PC-3 (cell line): ENCODE results near the gene PREX1. TPM values are rescaled to one million over a fixed set of nuclear protein-coding genes. Genes with fewer than 3 reads are reported as not detected.

Experiments used
- ATAC-seq: fragments of 200-7000 bp; cut with Tn5 transposase; 2 replicates; pipeline ENCODE4 v1.9.1; 2020; ENCODE audit warnings: mild to moderate bottlenecking, moderate library complexity
- BruUV-seq: library from RNA; stranded (reverse); fragments of 400-500 nt; replicated peaks from 2 replicates; lab custom pipeline; 2021; lab: Mats Ljungman, UMichigan
- CTCF ChIA-PET: fragments of 300-600 bp; sonication (Branson Sonifier 250); formaldehyde crosslinking; loops from one replicate; lab custom pipeline; 2022; ENCODE audit warnings: antibody characterized with exemption; lab: Charles Lee
- POLR2A ChIA-PET: fragments of 300-600 bp; sonication (Branson Sonifier 250); formaldehyde crosslinking; loops from one replicate; lab custom pipeline; 2022; ENCODE audit warnings: antibody characterized with exemption; ENCODE audit not compliant: unreplicated experiment; lab: Charles Lee
- DNase-seq: peaks from one replicate; pipeline ENCODE4 v3.0.0-alpha.2; 2015
- H2AFZ ChIP-seq: fragments of 300-600 bp; sonication (generic); 2 replicates; pipeline ENCODE4 v1.6.0; 2016; ENCODE audit warnings: antibody characterized with exemption, low read length
- H3F3A ChIP-seq: fragments of 300-600 bp; sonication (generic); one replicate; pipeline ENCODE4 v1.6.0; 2017; ENCODE audit warnings: antibody characterized with exemption, low read length, control low read depth, mild to moderate bottlenecking; ENCODE audit not compliant: unreplicated experiment
- H3K27ac ChIP-seq: fragments of 300-600 bp; sonication (generic); 2 replicates; pipeline ENCODE4 v1.5.1; 2016; ENCODE audit warnings: mild to moderate bottlenecking, low read length
- H3K27me3 ChIP-seq: fragments of 300-600 bp; sonication (generic); 2 replicates; pipeline ENCODE4 v1.6.1; 2016; ENCODE audit warnings: low read length, mixed read lengths
- H3K36me3 ChIP-seq: fragments of 300-600 bp; sonication (generic); 2 replicates; pipeline ENCODE4 v1.6.1; 2016; ENCODE audit warnings: low read depth, mixed run types, low read length, mixed read lengths
- H3K4me1 ChIP-seq: fragments of 300-600 bp; sonication (generic); 2 replicates; pipeline ENCODE4 v1.5.1; 2016; ENCODE audit warnings: low read length; ENCODE audit not compliant: insufficient read depth
- H3K4me2 ChIP-seq: fragments of 300-600 bp; sonication (generic); 2 replicates; pipeline ENCODE4 v1.6.0; 2016; ENCODE audit warnings: low read length
- H3K4me3 ChIP-seq: fragments of 300-600 bp; sonication (generic); 2 replicates; pipeline ENCODE4 v1.5.1; 2016; ENCODE audit warnings: mild to moderate bottlenecking, low read length, mixed read lengths
- H3K79me2 ChIP-seq: fragments of 300-600 bp; sonication (generic); 2 replicates; pipeline ENCODE4 v1.6.1; 2017; ENCODE audit warnings: low read length, mixed read lengths
- H3K9ac ChIP-seq: fragments of 300-600 bp; sonication (generic); 2 replicates; pipeline ENCODE4 v1.6.0; 2016; ENCODE audit warnings: mild to moderate bottlenecking, low read length
- H3K9me2 ChIP-seq: fragments of 300-600 bp; sonication (generic); replicated peaks from 2 replicates; pipeline ENCODE4 v1.6.1; 2016; ENCODE audit warnings: mixed run types, low read length, mixed read lengths
- H3K9me3 ChIP-seq: fragments of 300-600 bp; sonication (generic); 2 replicates; pipeline ENCODE4 v1.6.1; 2016; ENCODE audit warnings: low read length, mixed read lengths
- H4K20me1 ChIP-seq: fragments of 300-600 bp; sonication (generic); 2 replicates; pipeline ENCODE4 v1.6.1; 2016; ENCODE audit warnings: low read length, mixed read lengths
- CTCF ChIP-seq: fragments of 300-600 bp; sonication (generic); conservative IDR thresholded peaks from 2 replicates; pipeline ENCODE4 v1.5.1; 2017; ENCODE audit warnings: antibody characterized with exemption, low read depth, mild to moderate bottlenecking, low read length
- EZH2 ChIP-seq: fragments of 300-600 bp; sonication (generic); IDR thresholded peaks from one replicate; pipeline ENCODE4 v1.6.1; 2017; ENCODE audit warnings: antibody characterized with exemption, mild to moderate bottlenecking, low read length; ENCODE audit not compliant: unreplicated experiment
- EZH2phosphoT487 ChIP-seq: fragments of 300-600 bp; sonication (generic); IDR thresholded peaks from 2 replicates; pipeline ENCODE4 v1.6.1; 2018; ENCODE audit warnings: mild to moderate bottlenecking, antibody characterized with exemption, low read length, borderline replicate concordance
- intact Hi-C: fragments of 100-400 bp; cut with micrococcal nuclease; formaldehyde crosslinking; loops from 2 replicates; pipeline ENCODE4 v1.9.0; 2023
- total RNA-seq: library from RNA; depleted of rRNA; stranded (reverse); fragments of >200 nt; gene quantifications from 2 replicates; pipeline ENCODE4 v1.2.3, GENCODE V29; 2014

Gene PREX1
- total RNA-seq, 1 experiment from 2014 or later: 22.1 TPM

DNA sequence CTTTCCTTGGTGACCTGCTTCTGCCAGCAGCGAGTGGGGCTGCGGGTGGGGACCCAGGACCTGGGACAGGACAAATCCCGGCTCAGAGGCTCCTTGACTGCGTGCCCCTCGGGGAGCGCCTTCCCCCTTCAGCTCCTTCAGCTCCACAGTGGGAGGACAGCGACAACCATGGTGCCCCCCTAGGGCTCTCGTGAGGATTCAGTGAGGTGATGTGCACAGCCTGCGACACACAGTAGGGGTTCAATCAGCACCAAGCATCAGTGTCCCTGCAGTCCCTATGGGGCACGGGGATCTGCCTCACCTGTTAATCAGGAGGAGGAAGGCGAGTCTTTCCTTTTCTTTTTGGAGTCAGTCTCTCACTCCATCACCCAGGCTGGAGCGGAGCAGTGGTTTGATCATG is 209.2 kb downstream of the PREX1 start:
- H2AFZ ChIP-seq: no peak overlapping the region
- no TSS peak for BruUV-seq
- H3K9me2 ChIP-seq: no peaks in the 10 kb centered on the region
- H3K4me1 ChIP-seq: peaks cover 29% of the 10 kb centered on the region
- no peak overlapping the region for H3K4me3 ChIP-seq
- no peak overlapping the region for H3K27ac ChIP-seq
- DNase-seq (no peak), ATAC-seq (no peak)
- no peaks in the 10 kb centered on the region for H3K36me3 ChIP-seq
- ChIA-PET CTCF (no interaction called here), POLR2A (no interaction called here)
- H3K27me3 ChIP-seq: peaks cover 5% of the 10 kb centered on the region; the same call in 1 of the 2 replicates
- intact Hi-C loops: no loop called here
- no peaks in the 10 kb centered on the region for H4K20me1 ChIP-seq
- H3K79me2 ChIP-seq: no peaks in the 10 kb centered on the region
- H3K9ac ChIP-seq: no peak overlapping the region
- H3K9me3 ChIP-seq: no peaks in the 10 kb centered on the region
- no peaks in the 10 kb centered on the region for H3F3A ChIP-seq
- TF ChIP-seq EZH2phosphoT487 (no peak), EZH2 (no peak), CTCF (no peak)
- no peak overlapping the region for H3K4me2 ChIP-seq

- CTCF ChIA-PET: interaction anchor here (0.7 kb wide), 1 partner anchor 1050 kb away, joined by 3 read pairs; no protein-coding TSS in a partner anchor
- DNase-seq: no peak
Measured at GRCh38 chr20:48618052-48618451, 209.7 kb downstream of the PREX1 start.

More at GRCh38 chr20:48618052-48618451, 209.7 kb downstream of the PREX1 start:
- no peaks in the 10 kb centered on the region for H3K79me2 ChIP-seq
- H3K9me2 ChIP-seq: no peaks in the 10 kb centered on the region
- no peaks in the 10 kb centered on the region for H3K36me3 ChIP-seq
- no peak overlapping the region for H3K4me2 ChIP-seq
- H3K9me3 ChIP-seq: no peaks in the 10 kb centered on the region
- no peak overlapping the region for H3K9ac ChIP-seq
- no TSS peak for BruUV-seq
- H3F3A ChIP-seq: no peaks in the 10 kb centered on the region
- H3K4me3 ChIP-seq: no peak overlapping the region
- H2AFZ ChIP-seq: no peak overlapping the region
- no peak overlapping the region for H3K27ac ChIP-seq
- intact Hi-C loops: no loop called here
- ATAC-seq: no peak
- no peaks in the 10 kb centered on the region for H4K20me1 ChIP-seq
- TF ChIP-seq EZH2phosphoT487 (no peak), CTCF (no peak), EZH2 (no peak)
- peaks cover 7% of the 10 kb centered on the region; the same call in 1 of the 2 replicates for H3K27me3 ChIP-seq
- peaks cover 29% of the 10 kb centered on the region for H3K4me1 ChIP-seq
- POLR2A ChIA-PET: no interaction called here
